Esophagus squamous epithelium (tissue), 4 donors: ENCODE data around the gene ARRB1.

Source experiments
- POLR2A ChIP-seq, 4 donors: fragments of 450-650 bp; IDR thresholded peaks; one replicate each; pipeline ENCODE4 v1.6.1; 2017; ENCODE audit warnings: antibody characterized with exemption in 4 of 4, mild to moderate bottlenecking in 4 of 4, moderate library complexity in 3 of 4
- TF ChIP-seq, protein P1 (sequence below), 6 experiments: fragments of 450-650 bp in 4 of 6; fragments of 200-600 bp in 2 of 6; sonication (generic) in 2 of 6; IDR thresholded peaks; one replicate each; pipeline ENCODE4 v1.5.1; 2016 to 2019; ENCODE audit warnings: antibody characterized with exemption in 6 of 6, mild to moderate bottlenecking in 4 of 6, moderate library complexity in 4 of 6

DNA sequence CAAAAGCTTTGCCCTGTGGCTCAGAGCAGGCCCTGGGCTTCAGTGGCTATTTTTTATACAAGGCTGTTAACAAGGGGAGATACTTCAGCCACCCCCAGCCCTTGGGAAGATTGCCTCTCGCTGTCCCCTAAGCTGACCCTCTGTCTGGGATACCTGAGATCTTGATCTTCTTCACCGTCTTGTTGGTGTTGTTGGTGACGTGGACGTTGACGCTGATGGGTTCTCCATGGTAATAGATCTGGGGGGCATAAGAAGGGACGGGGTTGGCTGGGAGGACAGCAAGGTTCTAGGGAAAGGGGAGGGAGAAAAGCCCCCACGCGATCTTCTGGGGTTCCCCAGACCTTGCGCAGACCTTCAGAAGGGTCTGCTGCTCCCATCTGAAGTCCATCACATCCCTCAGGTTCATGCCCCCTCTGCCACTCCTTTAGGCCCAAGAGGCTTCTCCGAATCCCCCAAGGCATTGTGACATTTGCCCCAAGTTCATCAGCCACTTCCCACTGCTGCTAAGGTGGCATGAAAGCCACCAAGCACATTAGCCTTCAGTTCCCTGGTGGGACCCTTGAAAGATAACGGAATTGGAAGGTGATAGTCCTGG lies 74.2 kb downstream of the ARRB1 start:
- TF ChIP-seq, protein P1, sequence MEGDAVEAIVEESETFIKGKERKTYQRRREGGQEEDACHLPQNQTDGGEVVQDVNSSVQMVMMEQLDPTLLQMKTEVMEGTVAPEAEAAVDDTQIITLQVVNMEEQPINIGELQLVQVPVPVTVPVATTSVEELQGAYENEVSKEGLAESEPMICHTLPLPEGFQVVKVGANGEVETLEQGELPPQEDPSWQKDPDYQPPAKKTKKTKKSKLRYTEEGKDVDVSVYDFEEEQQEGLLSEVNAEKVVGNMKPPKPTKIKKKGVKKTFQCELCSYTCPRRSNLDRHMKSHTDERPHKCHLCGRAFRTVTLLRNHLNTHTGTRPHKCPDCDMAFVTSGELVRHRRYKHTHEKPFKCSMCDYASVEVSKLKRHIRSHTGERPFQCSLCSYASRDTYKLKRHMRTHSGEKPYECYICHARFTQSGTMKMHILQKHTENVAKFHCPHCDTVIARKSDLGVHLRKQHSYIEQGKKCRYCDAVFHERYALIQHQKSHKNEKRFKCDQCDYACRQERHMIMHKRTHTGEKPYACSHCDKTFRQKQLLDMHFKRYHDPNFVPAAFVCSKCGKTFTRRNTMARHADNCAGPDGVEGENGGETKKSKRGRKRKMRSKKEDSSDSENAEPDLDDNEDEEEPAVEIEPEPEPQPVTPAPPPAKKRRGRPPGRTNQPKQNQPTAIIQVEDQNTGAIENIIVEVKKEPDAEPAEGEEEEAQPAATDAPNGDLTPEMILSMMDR (IDR thresholded peaks at IDR 0.05): no peak
- TF ChIP-seq POLR2A (IDR thresholded peaks at IDR 0.05): no peak
